Nephron progenitor cell (in vitro differentiated cells): ENCODE results near the gene SEL1L3.
A peak's percentile ranks its signal among the peaks of the same experiment; 100 is the strongest.

Experiments used
- DNase-seq: peaks from one replicate; pipeline ENCODE4 v3.0.0; 2021
- H3K27ac Mint-ChIP-seq: 2 replicates; pipeline ENCODE4 v1.8.0; 2021; ENCODE audit warnings: mild to moderate bottlenecking, moderate library complexity, mixed read lengths
- H3K27me3 Mint-ChIP-seq: 2 replicates; pipeline ENCODE4 v1.8.0; 2021; ENCODE audit warnings: mild to moderate bottlenecking, low read depth, mixed read lengths; ENCODE audit not compliant: poor library complexity
- H3K36me3 Mint-ChIP-seq: 2 replicates; pipeline ENCODE4 v1.8.0; 2021; ENCODE audit warnings: low read depth, mixed read lengths
- H3K4me1 Mint-ChIP-seq: 2 replicates; pipeline ENCODE4 v1.8.0; 2021; ENCODE audit warnings: mixed read lengths
- H3K4me3 Mint-ChIP-seq: 2 replicates; pipeline ENCODE4 v1.8.0; 2021; ENCODE audit warnings: mild to moderate bottlenecking, moderate library complexity, mixed read lengths
- H3K9me3 Mint-ChIP-seq: 2 replicates; pipeline ENCODE4 v1.8.0; 2021; ENCODE audit warnings: mild to moderate bottlenecking, moderate library complexity, mixed read lengths
- CTCF ChIP-seq: fragments of 200-600 bp; sonication (generic); IDR thresholded peaks from 2 replicates; pipeline ENCODE4 v1.5.0; 2021; ENCODE audit warnings: antibody characterized with exemption

SEL1L3 gene

GRCh38 chr4:25795566-25796454 is 67.0 kb downstream of the SEL1L3 start:
- Mint-ChIP-seq H3K27ac (peak overlapping the region; percentile 92), H3K4me1 (peaks cover 25% of the 10 kb centered on the region), H3K4me3 (no peak overlapping the region), H3K36me3 (peaks cover 7% of the 10 kb centered on the region), H3K9me3 (peaks cover 4% of the 10 kb centered on the region), H3K27me3 (peaks cover 2% of the 10 kb centered on the region)
- TF ChIP-seq CTCF = no peak
- peak; percentile 51 for DNase-seq

- peaks cover 4% of the 10 kb centered on the region for H3K9me3 Mint-ChIP-seq
- DNase-seq = no peak
- H3K36me3 Mint-ChIP-seq = peaks cover 7% of the 10 kb centered on the region
- H3K27ac Mint-ChIP-seq = no peak overlapping the region
- H3K4me1 Mint-ChIP-seq = peaks cover 25% of the 10 kb centered on the region
- peaks cover 2% of the 10 kb centered on the region for H3K27me3 Mint-ChIP-seq
- no peak for TF ChIP-seq CTCF
- no peak overlapping the region for H3K4me3 Mint-ChIP-seq
Observed at GRCh38 chr4:25795091-25795490, 67.7 kb downstream of the SEL1L3 start.

GRCh38 chr4:25792876-25793275 is 69.9 kb downstream of the SEL1L3 start:
- Mint-ChIP-seq H3K36me3 (peaks cover 7% of the 10 kb centered on the region), H3K27ac (no peak overlapping the region), H3K4me1 (peaks cover 25% of the 10 kb centered on the region), H3K27me3 (no peaks in the 10 kb centered on the region), H3K9me3 (peaks cover 4% of the 10 kb centered on the region), H3K4me3 (no peak overlapping the region)
- TF ChIP-seq CTCF = no peak
- no peak for DNase-seq

GRCh38 chr4:25792200-25792791 is 70.5 kb downstream of the SEL1L3 start:
- TF ChIP-seq CTCF = no peak
- no peak overlapping the region for H3K4me3 Mint-ChIP-seq
- no peaks in the 10 kb centered on the region for H3K27me3 Mint-ChIP-seq
- H3K27ac Mint-ChIP-seq = no peak overlapping the region
- peaks cover 4% of the 10 kb centered on the region for H3K9me3 Mint-ChIP-seq
- H3K36me3 Mint-ChIP-seq = peaks cover 7% of the 10 kb centered on the region
- H3K4me1 Mint-ChIP-seq = peaks cover 23% of the 10 kb centered on the region
- DNase-seq = peak; percentile 25

GRCh38 chr4:25790024-25790423 is 72.8 kb downstream of the SEL1L3 start:
- Mint-ChIP-seq H3K27ac (no peak overlapping the region), H3K4me3 (no peak overlapping the region), H3K36me3 (peaks cover 7% of the 10 kb centered on the region), H3K4me1 (peaks cover under 1% of the 10 kb centered on the region), H3K27me3 (no peaks in the 10 kb centered on the region), H3K9me3 (peaks cover 4% of the 10 kb centered on the region)
- no peak for DNase-seq
- TF ChIP-seq CTCF = no peak
